Loucy (cell line): ENCODE data around the gene DSCAML1.

Source experiments
- H2AFZ ChIP-seq: fragments of 200-600 bp; sonication (generic); 2 replicates; pipeline ENCODE4 v1.6.0; 2016; ENCODE audit warnings: antibody characterized with exemption, mild to moderate bottlenecking, low read length, moderate library complexity
- H3F3A ChIP-seq: fragments of 200-600 bp; 2 replicates; pipeline ENCODE4 v1.6.0; 2016; ENCODE audit warnings: antibody characterized with exemption, low read depth, mild to moderate bottlenecking
- H3K27me3 ChIP-seq: fragments of 200-600 bp; sonication (generic); 2 replicates; pipeline ENCODE4 v1.6.1; 2014; ENCODE audit warnings: low read length, mild to moderate bottlenecking; ENCODE audit not compliant: insufficient read depth, poor library complexity, severe bottlenecking
- H3K36me3 ChIP-seq: fragments of 200-600 bp; sonication (generic); 2 replicates; pipeline ENCODE4 v1.6.1; 2016; ENCODE audit warnings: low read length; ENCODE audit not compliant: insufficient read depth
- H3K4me1 ChIP-seq: fragments of 200-600 bp; sonication (generic); 2 replicates; pipeline ENCODE4 v1.5.1; 2014; ENCODE audit warnings: low read length, mild to moderate bottlenecking; ENCODE audit not compliant: insufficient read depth, poor library complexity, severe bottlenecking
- H3K4me2 ChIP-seq: fragments of 200-600 bp; sonication (generic); 2 replicates; pipeline ENCODE4 v1.6.0; 2014; ENCODE audit warnings: antibody characterized with exemption, low read length, low read depth, mild to moderate bottlenecking; ENCODE audit not compliant: poor library complexity, severe bottlenecking
- H3K4me3 ChIP-seq: fragments of 200-600 bp; sonication (generic); 2 replicates; pipeline ENCODE4 v1.5.1; 2014; ENCODE audit warnings: low read length, mild to moderate bottlenecking, mixed read lengths; ENCODE audit not compliant: poor library complexity, severe bottlenecking
- H3K79me2 ChIP-seq: fragments of 200-600 bp; sonication (generic); 2 replicates; pipeline ENCODE4 v1.6.1; 2014; ENCODE audit warnings: low read length; ENCODE audit not compliant: insufficient read depth
- H3K9ac ChIP-seq: fragments of 200-600 bp; sonication (generic); 2 replicates; pipeline ENCODE4 v1.6.0; 2014; ENCODE audit warnings: mild to moderate bottlenecking, low read depth, low read length, moderate library complexity; ENCODE audit not compliant: poor library complexity, severe bottlenecking
- H3K9me2 ChIP-seq: fragments of 200-600 bp; sonication (generic); replicated peaks from 2 replicates; pipeline ENCODE4 v1.6.1; 2016; ENCODE audit warnings: low read depth, low read length, mixed read lengths
- H3K9me3 ChIP-seq: fragments of 200-600 bp; sonication (generic); 2 replicates; pipeline ENCODE4 v1.6.1; 2014; ENCODE audit warnings: mild to moderate bottlenecking, antibody characterized with exemption, low read length, low read depth; ENCODE audit not compliant: insufficient read depth
- H4K20me1 ChIP-seq: fragments of 200-600 bp; sonication (generic); 2 replicates; pipeline ENCODE4 v1.6.0; 2014; ENCODE audit warnings: antibody characterized with exemption, low read length, mild to moderate bottlenecking; ENCODE audit not compliant: insufficient read depth, poor library complexity, severe bottlenecking
- EZH2phosphoT487 ChIP-seq: fragments of 200-600 bp; IDR thresholded peaks from 2 replicates; pipeline ENCODE4 v1.6.1; 2018; ENCODE audit warnings: antibody characterized with exemption, mild to moderate bottlenecking, moderate library complexity, borderline replicate concordance
- TF ChIP-seq, protein P1 (sequence below): fragments of 200-600 bp; sonication (generic); conservative IDR thresholded peaks from 2 replicates; pipeline ENCODE4 v1.5.1; 2014; ENCODE audit warnings: mild to moderate bottlenecking, antibody characterized with exemption, low read length

DSCAML1 gene

DNA sequence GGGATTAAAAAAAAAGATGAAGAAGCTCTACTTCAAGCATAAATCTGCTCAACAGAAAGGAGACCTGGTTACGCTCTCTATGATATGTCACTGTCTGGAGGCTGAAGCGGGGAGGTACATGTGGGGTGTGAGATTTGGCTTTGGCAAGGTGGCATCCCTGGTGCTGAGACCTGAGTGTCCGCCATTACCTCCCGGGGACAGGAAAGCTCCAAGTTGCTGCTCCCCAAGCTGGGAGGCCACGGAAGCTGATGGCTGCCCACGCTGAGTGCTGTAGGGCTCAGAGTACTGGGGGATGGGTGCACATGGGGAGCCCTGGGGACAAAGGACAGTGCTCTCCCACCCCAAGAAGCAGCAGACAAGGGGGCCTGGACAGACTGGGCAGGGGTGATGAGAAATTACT is 167.9 kb downstream of the DSCAML1 start:
- Histone ChIP-seq H4K20me1 (no peaks in the 10 kb centered on the region), H3K4me3 (no peak overlapping the region), H3K36me3 (no peaks in the 10 kb centered on the region), H3K79me2 (no peaks in the 10 kb centered on the region), H3K9me2 (no peaks in the 10 kb centered on the region), H2AFZ (no peak overlapping the region), H3F3A (no peaks in the 10 kb centered on the region), H3K9me3 (no peaks in the 10 kb centered on the region), H3K9ac (no peak overlapping the region), H3K4me2 (no peak overlapping the region), H3K4me1 (no peaks in the 10 kb centered on the region), H3K27me3 (no peaks in the 10 kb centered on the region)
- TF ChIP-seq EZH2phosphoT487 = no peak
- TF ChIP-seq, protein P1, sequence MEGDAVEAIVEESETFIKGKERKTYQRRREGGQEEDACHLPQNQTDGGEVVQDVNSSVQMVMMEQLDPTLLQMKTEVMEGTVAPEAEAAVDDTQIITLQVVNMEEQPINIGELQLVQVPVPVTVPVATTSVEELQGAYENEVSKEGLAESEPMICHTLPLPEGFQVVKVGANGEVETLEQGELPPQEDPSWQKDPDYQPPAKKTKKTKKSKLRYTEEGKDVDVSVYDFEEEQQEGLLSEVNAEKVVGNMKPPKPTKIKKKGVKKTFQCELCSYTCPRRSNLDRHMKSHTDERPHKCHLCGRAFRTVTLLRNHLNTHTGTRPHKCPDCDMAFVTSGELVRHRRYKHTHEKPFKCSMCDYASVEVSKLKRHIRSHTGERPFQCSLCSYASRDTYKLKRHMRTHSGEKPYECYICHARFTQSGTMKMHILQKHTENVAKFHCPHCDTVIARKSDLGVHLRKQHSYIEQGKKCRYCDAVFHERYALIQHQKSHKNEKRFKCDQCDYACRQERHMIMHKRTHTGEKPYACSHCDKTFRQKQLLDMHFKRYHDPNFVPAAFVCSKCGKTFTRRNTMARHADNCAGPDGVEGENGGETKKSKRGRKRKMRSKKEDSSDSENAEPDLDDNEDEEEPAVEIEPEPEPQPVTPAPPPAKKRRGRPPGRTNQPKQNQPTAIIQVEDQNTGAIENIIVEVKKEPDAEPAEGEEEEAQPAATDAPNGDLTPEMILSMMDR = no peak

- no peak for TF ChIP-seq EZH2phosphoT487
- TF ChIP-seq, protein P1 = no peak
- Histone ChIP-seq H3K4me1 (no peaks in the 10 kb centered on the region), H3K27me3 (no peaks in the 10 kb centered on the region), H3K36me3 (no peaks in the 10 kb centered on the region), H3K79me2 (no peaks in the 10 kb centered on the region), H2AFZ (no peak overlapping the region), H3K4me2 (no peak overlapping the region), H3F3A (no peaks in the 10 kb centered on the region), H3K9ac (no peak overlapping the region), H3K9me3 (no peaks in the 10 kb centered on the region), H3K4me3 (no peak overlapping the region), H3K9me2 (no peaks in the 10 kb centered on the region), H4K20me1 (no peaks in the 10 kb centered on the region)
These were observed 169.8 kb downstream of the DSCAML1 start for GRCh38 chr11:117627259-117627658.

DNA sequence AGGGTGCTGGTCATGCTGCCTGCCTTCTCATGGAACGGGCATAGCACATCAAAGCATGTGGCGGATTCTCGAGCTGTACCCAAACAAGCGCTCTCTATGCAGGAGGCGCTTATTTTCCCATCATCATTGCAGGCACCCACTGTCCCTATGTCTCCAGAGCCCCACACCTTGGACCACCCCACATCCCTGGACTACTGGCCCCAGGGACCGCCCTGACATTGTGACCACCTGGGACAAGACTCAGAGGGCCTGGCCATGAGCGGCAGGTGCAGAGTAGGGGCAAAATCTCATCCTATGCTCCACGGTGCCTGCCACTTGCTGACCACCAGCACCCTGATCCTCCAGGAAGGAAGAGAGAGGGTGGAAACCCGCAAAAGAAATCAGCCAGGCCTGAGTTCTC is 170.4 kb downstream of the DSCAML1 start:
- H3K4me3 ChIP-seq = no peak overlapping the region
- no peaks in the 10 kb centered on the region for H3K9me3 ChIP-seq
- no peak overlapping the region for H2AFZ ChIP-seq
- no peaks in the 10 kb centered on the region for H3K4me1 ChIP-seq
- H3F3A ChIP-seq = no peaks in the 10 kb centered on the region
- H3K79me2 ChIP-seq = no peaks in the 10 kb centered on the region
- no peaks in the 10 kb centered on the region for H3K27me3 ChIP-seq
- H4K20me1 ChIP-seq = no peaks in the 10 kb centered on the region
- H3K9ac ChIP-seq = no peak overlapping the region
- no peaks in the 10 kb centered on the region for H3K36me3 ChIP-seq
- no peak for TF ChIP-seq EZH2phosphoT487
- TF ChIP-seq, protein P1 = no peak
- no peaks in the 10 kb centered on the region for H3K9me2 ChIP-seq
- H3K4me2 ChIP-seq = no peak overlapping the region
